GM23338 (cell line): ENCODE measurements around the gene AGPAT3.

ENCODE experiments used
- CREB1 ChIP-seq: fragments of 250-450 bp; sonication (Bioruptor Pico); IDR thresholded peaks from 2 replicates; pipeline ENCODE4 v1.5.0; 2020; ENCODE audit warnings: low read depth, mild to moderate bottlenecking, moderate library complexity
- CTCF ChIP-seq, 2 experiments: fragments of 200-600 bp in 1 of 2; sonication (generic) in 1 of 2; conservative IDR thresholded peaks; 2 replicates each; pipeline versions ENCODE4 v1.5.1 to v1.6.1; 2016 to 2017; ENCODE audit warnings: antibody characterized with exemption in 2 of 2, low read depth in 2 of 2, mild to moderate bottlenecking in 2 of 2, moderate library complexity in 1 of 2
- ETS1 ChIP-seq: IDR thresholded peaks from 2 replicates; pipeline ENCODE4 v1.6.1; 2016; ENCODE audit warnings: antibody characterized with exemption
- EZH2 ChIP-seq: fragments of 200-600 bp; sonication (generic); IDR thresholded peaks from one replicate; pipeline ENCODE4 v1.8.0; 2017; ENCODE audit warnings: antibody characterized with exemption, mild to moderate bottlenecking, low read depth; ENCODE audit not compliant: unreplicated experiment
- EZH2phosphoT487 ChIP-seq: fragments of 200-600 bp; sonication (generic); IDR thresholded peaks from one replicate; pipeline ENCODE4 v1.8.1; 2018; ENCODE audit warnings: antibody characterized with exemption; ENCODE audit not compliant: unreplicated experiment
- JUNB ChIP-seq: IDR thresholded peaks from one replicate; pipeline ENCODE4 v1.6.1; 2016; ENCODE audit warnings: antibody characterized with exemption; ENCODE audit not compliant: unreplicated experiment
- POLR2AphosphoS5 ChIP-seq: IDR thresholded peaks from 2 replicates; pipeline ENCODE4 v1.6.1; 2016; ENCODE audit warnings: antibody characterized with exemption, low read depth
- REST ChIP-seq: IDR thresholded peaks from one replicate; pipeline ENCODE4 v1.6.1; 2018; ENCODE audit warnings: antibody characterized with exemption; ENCODE audit not compliant: unreplicated experiment
- STAT1 ChIP-seq: IDR thresholded peaks from one replicate; pipeline ENCODE4 v1.6.1; 2016; ENCODE audit warnings: antibody characterized with exemption; ENCODE audit not compliant: unreplicated experiment
- ZNF114 ChIP-seq: fragments of 250-450 bp; sonication (Bioruptor Pico); IDR thresholded peaks from 2 replicates; pipeline ENCODE4 v1.5.0; 2020; ENCODE audit warnings: mild to moderate bottlenecking, moderate library complexity
- ZNF331 ChIP-seq: fragments of 250-450 bp; sonication (Bioruptor Pico); IDR thresholded peaks from 2 replicates; pipeline ENCODE4 v1.5.0; 2020; ENCODE audit warnings: low read depth, mild to moderate bottlenecking, moderate library complexity
- ZNF462 ChIP-seq: fragments of 250-450 bp; sonication (Bioruptor Pico); IDR thresholded peaks from 2 replicates; pipeline ENCODE4 v1.5.0; 2020; ENCODE audit warnings: mild to moderate bottlenecking, moderate library complexity

- no peak for TF ChIP-seq EZH2
- no peak for TF ChIP-seq POLR2AphosphoS5
- TF ChIP-seq CTCF (conservative IDR thresholded peaks at IDR 0.05; ENCODE audit: low read depth in 2 of 2) = no peak
- TF ChIP-seq ZNF462 (CRISPR knock-in tag) = no peak
- no peak for TF ChIP-seq EZH2phosphoT487
- TF ChIP-seq STAT1 = no peak
- TF ChIP-seq JUNB = no peak
- no peak for TF ChIP-seq REST
- no peak for TF ChIP-seq ZNF114
- TF ChIP-seq ZNF331 (CRISPR knock-in tag) = no peak
- TF ChIP-seq CREB1 = no peak
- no peak for TF ChIP-seq ETS1
Observed at GRCh38 chr21:44018813-44019567, 154.0 kb downstream of the AGPAT3 start.
